MCF 10A (cell line): ENCODE measurements around the gene DIAPH2. TPM values are rescaled to one million over a fixed set of nuclear protein-coding genes. Genes with fewer than 3 reads are reported as not detected.

Experiments
- BruUV-seq: library from RNA; stranded (reverse); fragments of 400-500 nt; replicated peaks from 2 replicates; lab custom pipeline; 2021; lab: Mats Ljungman, UMichigan
- CTCF ChIA-PET: fragments of 300-600 bp; sonication (Branson Sonifier 250); formaldehyde crosslinking; extraction: SDS; loops from one replicate; lab custom pipeline; 2021; ENCODE audit warnings: antibody characterized with exemption, inconsistent platforms; lab: Yijun Ruan, JAX
- POLR2A ChIA-PET: fragments of 300-600, 350-650 bp; sonication (Branson Sonifier 250); formaldehyde crosslinking; extraction: SDS; loops from one replicate; lab custom pipeline; 2020; ENCODE audit warnings: antibody characterized with exemption, inconsistent platforms; lab: Yijun Ruan, JAX
- DNase-seq: peaks from one replicate; pipeline ENCODE4 v3.0.0-alpha.2; 2018; ENCODE audit not compliant: unreplicated experiment
- H3K27ac Mint-ChIP-seq: one replicate; pipeline ENCODE4 v1.8.0; 2022; ENCODE audit warnings: mild to moderate bottlenecking, low read depth, mixed read lengths; ENCODE audit not compliant: unreplicated experiment
- H3K27me3 Mint-ChIP-seq: one replicate; pipeline ENCODE4 v1.8.0; 2022; ENCODE audit warnings: mixed read lengths; ENCODE audit not compliant: insufficient read depth, unreplicated experiment
- H3K36me3 Mint-ChIP-seq: one replicate; pipeline ENCODE4 v1.8.0; 2022; ENCODE audit warnings: mild to moderate bottlenecking, moderate library complexity, mixed read lengths; ENCODE audit not compliant: insufficient read depth, unreplicated experiment
- H3K4me1 Mint-ChIP-seq: one replicate; pipeline ENCODE4 v1.8.0; 2022; ENCODE audit warnings: mixed read lengths; ENCODE audit not compliant: insufficient read depth, unreplicated experiment
- H3K4me3 Mint-ChIP-seq: one replicate; pipeline ENCODE4 v1.8.0; 2022; ENCODE audit warnings: mild to moderate bottlenecking, moderate library complexity, mixed read lengths; ENCODE audit not compliant: unreplicated experiment
- H3K9me3 Mint-ChIP-seq: one replicate; pipeline ENCODE4 v1.8.0; 2022; ENCODE audit warnings: mixed read lengths; ENCODE audit not compliant: unreplicated experiment
- intact Hi-C: fragments of 100-400 bp; cut with micrococcal nuclease; formaldehyde crosslinking; loops from 2 replicates; pipeline ENCODE4 v1.14.1; 2022
- total RNA-seq: library from RNA; stranded (reverse); gene quantifications from 2 replicates; pipeline ENCODE4 v1.2.3, GENCODE V29; 2022
- TF ChIP-seq, protein P1 (sequence below): fragments of 200-600 bp; IDR thresholded peaks from one replicate; pipeline ENCODE4 v1.8.0; 2022; ENCODE audit warnings: antibody characterized with exemption, mild to moderate bottlenecking; ENCODE audit not compliant: unreplicated experiment

DIAPH2 gene
- total RNA-seq, 1 experiment from 2014 or later = 17.6 TPM

GRCh38 chrX:97050392-97050791 is 365.8 kb downstream of the DIAPH2 start:
- no peak overlapping the region for H3K27ac Mint-ChIP-seq
- no peak overlapping the region for H3K4me3 Mint-ChIP-seq
- no peaks in the 10 kb centered on the region for H3K4me1 Mint-ChIP-seq
- H3K27me3 Mint-ChIP-seq = peaks cover 36% of the 10 kb centered on the region
- intact Hi-C loops = no loop called here
- ChIA-PET CTCF (interaction anchor here (0.7 kb wide), 1 partner anchor 193 kb away, joined by 6 read pairs; no protein-coding TSS in a partner anchor), POLR2A (no interaction called here)
- no TSS peak for BruUV-seq
- no peak for DNase-seq
- TF ChIP-seq, protein P1, sequence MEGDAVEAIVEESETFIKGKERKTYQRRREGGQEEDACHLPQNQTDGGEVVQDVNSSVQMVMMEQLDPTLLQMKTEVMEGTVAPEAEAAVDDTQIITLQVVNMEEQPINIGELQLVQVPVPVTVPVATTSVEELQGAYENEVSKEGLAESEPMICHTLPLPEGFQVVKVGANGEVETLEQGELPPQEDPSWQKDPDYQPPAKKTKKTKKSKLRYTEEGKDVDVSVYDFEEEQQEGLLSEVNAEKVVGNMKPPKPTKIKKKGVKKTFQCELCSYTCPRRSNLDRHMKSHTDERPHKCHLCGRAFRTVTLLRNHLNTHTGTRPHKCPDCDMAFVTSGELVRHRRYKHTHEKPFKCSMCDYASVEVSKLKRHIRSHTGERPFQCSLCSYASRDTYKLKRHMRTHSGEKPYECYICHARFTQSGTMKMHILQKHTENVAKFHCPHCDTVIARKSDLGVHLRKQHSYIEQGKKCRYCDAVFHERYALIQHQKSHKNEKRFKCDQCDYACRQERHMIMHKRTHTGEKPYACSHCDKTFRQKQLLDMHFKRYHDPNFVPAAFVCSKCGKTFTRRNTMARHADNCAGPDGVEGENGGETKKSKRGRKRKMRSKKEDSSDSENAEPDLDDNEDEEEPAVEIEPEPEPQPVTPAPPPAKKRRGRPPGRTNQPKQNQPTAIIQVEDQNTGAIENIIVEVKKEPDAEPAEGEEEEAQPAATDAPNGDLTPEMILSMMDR = no peak
- H3K36me3 Mint-ChIP-seq = peaks cover 11% of the 10 kb centered on the region
- no peaks in the 10 kb centered on the region for H3K9me3 Mint-ChIP-seq

- POLR2A ChIA-PET = no interaction called here
- TF ChIP-seq, protein P1 = no peak
- Mint-ChIP-seq H3K27ac (no peak overlapping the region), H3K4me1 (no peaks in the 10 kb centered on the region), H3K9me3 (no peaks in the 10 kb centered on the region), H3K4me3 (no peak overlapping the region), H3K36me3 (peaks cover 4% of the 10 kb centered on the region), H3K27me3 (peaks cover 55% of the 10 kb centered on the region)
- CTCF ChIA-PET = no interaction called here
- DNase-seq = no peak
- intact Hi-C loops = no loop called here
- no TSS peak for BruUV-seq
Observed at GRCh38 chrX:97057349-97057909, 372.8 kb downstream of the DIAPH2 start.

GRCh38 chrX:97060020-97060419 is 375.4 kb downstream of the DIAPH2 start:
- H3K27me3 Mint-ChIP-seq = peaks cover 62% of the 10 kb centered on the region
- H3K27ac Mint-ChIP-seq = no peak overlapping the region
- H3K9me3 Mint-ChIP-seq = no peaks in the 10 kb centered on the region
- POLR2A ChIA-PET = no interaction called here
- peaks cover 7% of the 10 kb centered on the region for H3K36me3 Mint-ChIP-seq
- TF ChIP-seq, protein P1 = no peak
- H3K4me1 Mint-ChIP-seq = no peaks in the 10 kb centered on the region
- intact Hi-C loops = no loop called here
- no peak overlapping the region for H3K4me3 Mint-ChIP-seq
- no TSS peak for BruUV-seq
- no peak for DNase-seq
- CTCF ChIA-PET = no interaction called here

- CTCF ChIA-PET = no interaction called here
- BruUV-seq = no TSS peak
- DNase-seq = no peak
- Mint-ChIP-seq H3K4me3 (no peak overlapping the region), H3K27ac (no peak overlapping the region), H3K9me3 (no peaks in the 10 kb centered on the region), H3K36me3 (peaks cover 7% of the 10 kb centered on the region), H3K27me3 (peaks cover 26% of the 10 kb centered on the region), H3K4me1 (no peaks in the 10 kb centered on the region)
- TF ChIP-seq, protein P1 = no peak
- POLR2A ChIA-PET = no interaction called here
- intact Hi-C loops = no loop called here
Observed at GRCh38 chrX:97065066-97065465, 380.4 kb downstream of the DIAPH2 start.
